ENCODE results near the gene PRG2. TPM values are rescaled to one million over a fixed set of nuclear protein-coding genes. Genes with fewer than 3 reads are reported as not detected.

PRG2 gene
- total and polyA plus RNA-seq, 2 of the 4 experiments (the other 2 are of a cell fraction) = not detected

DNA sequence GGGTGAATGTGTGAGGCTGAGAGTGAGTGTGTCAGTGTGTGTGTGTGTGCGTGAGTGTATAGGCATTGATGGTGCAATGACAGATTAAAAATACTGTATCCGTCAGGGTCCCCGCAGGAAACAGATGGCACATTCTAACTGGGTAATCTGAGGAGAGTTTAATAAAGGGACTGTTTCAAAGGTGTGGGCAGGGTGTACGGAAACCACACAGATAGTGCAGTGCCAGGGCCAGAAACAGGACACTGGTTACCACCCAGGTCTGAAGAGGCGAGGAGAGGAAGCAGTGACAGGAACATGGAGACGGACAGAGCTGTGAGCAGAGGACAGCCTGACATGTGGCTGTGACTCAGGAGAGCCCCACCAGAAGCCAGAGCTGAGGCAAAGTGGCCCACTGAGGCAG, 35.8 kb downstream of the PRG2 start:
- H3K79me1 ChIP-seq (ENCODE audit: low read depth in 1 of 2, low read length in 2 of 2) = no peaks in the 10 kb centered on the region
- no peak overlapping the region for H4K91ac ChIP-seq (ENCODE audit: insufficient read depth, low read depth, low read length)
- H3K23ac ChIP-seq (ENCODE audit: low read depth, low read length) = no peak overlapping the region
- intact Hi-C loops (cut with micrococcal nuclease) (loop anchor here (5.0 kb wide), 1 partner anchor 512 kb away; no protein-coding TSS in a partner anchor), dilution Hi-C loops (cut with HindIII; ENCODE audit: low sequenced_read_pairs, unreplicated experiment) (no loop called here), in situ Hi-C loops (cut with MboI; ENCODE audit: low sequenced_read_pairs) (loop anchor here (25.0 kb wide), 1 partner anchor 517 kb away; no protein-coding TSS in a partner anchor)
- H3K9me1 ChIP-seq (ENCODE audit: insufficient read depth, low read length) = no peaks in the 10 kb centered on the region
- H3K14ac ChIP-seq (replicated peaks; ENCODE audit: low read depth, low read length) = no peak overlapping the region
- peaks cover 5% of the 10 kb centered on the region; the same call in 1 of the 2 replicates for H3K9me3 ChIP-seq (ENCODE audit: control insufficient read depth, insufficient read depth, low read length)
- no peak for TF ChIP-seq MAFK (IDR thresholded peaks at IDR 0.05; ENCODE audit: low read depth, low read length)
- TF ChIP-seq, protein P1, sequence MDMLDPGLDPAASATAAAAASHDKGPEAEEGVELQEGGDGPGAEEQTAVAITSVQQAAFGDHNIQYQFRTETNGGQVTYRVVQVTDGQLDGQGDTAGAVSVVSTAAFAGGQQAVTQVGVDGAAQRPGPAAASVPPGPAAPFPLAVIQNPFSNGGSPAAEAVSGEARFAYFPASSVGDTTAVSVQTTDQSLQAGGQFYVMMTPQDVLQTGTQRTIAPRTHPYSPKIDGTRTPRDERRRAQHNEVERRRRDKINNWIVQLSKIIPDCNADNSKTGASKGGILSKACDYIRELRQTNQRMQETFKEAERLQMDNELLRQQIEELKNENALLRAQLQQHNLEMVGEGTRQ (IDR thresholded peaks at IDR 0.05; ENCODE audit: low read depth, low read length) = no peak
- H4K20me1 ChIP-seq (ENCODE audit: insufficient read depth, low read length) = no peaks in the 10 kb centered on the region
- H2AK9ac ChIP-seq (replicated peaks; ENCODE audit: low read depth, low read length, poor library complexity) = no peak overlapping the region
- peaks cover under 1% of the 10 kb centered on the region; the same call in 1 of the 2 replicates for H3K4me1 ChIP-seq (ENCODE audit: control insufficient read depth, insufficient read depth, low read length)
- ATAC-seq (ENCODE audit: low read depth) (no peak), DNase-seq (no peak)
- H2BK15ac ChIP-seq (ENCODE audit: low read depth, low read length) = no peak overlapping the region
- no peak overlapping the region for H3K4ac ChIP-seq (ENCODE audit: low read depth, low read length)
- ChIA-PET POLR2A (ENCODE audit: unreplicated experiment) (no interaction called here), CTCF (no interaction called here)
- no peak overlapping the region for H3K18ac ChIP-seq (ENCODE audit: low read depth, low read length)
- H4K8ac ChIP-seq (ENCODE audit: low read depth in 2 of 2, low read length in 2 of 2) = no peak overlapping the region
- H3K36me3 ChIP-seq (ENCODE audit: control insufficient read depth, insufficient read depth, low read length) = no peaks in the 10 kb centered on the region
- H2BK20ac ChIP-seq (ENCODE audit: low read depth, low read length) = no peak overlapping the region
- H3K27ac ChIP-seq (ENCODE audit: insufficient read depth, low read length) = no peak overlapping the region
- H2BK5ac ChIP-seq (ENCODE audit: low read depth, low read length, poor library complexity, severe bottlenecking) = no peak overlapping the region
- H3K56ac ChIP-seq (ENCODE audit: extremely low read depth, insufficient read depth, low read length) = no peak overlapping the region
- no peak overlapping the region for H2AFZ ChIP-seq (replicated peaks; ENCODE audit: low read length, poor library complexity)
- 72% methylated on average over 5 of the region's 6 CpGs; no CpG with 5 or more reads in 1 of the 2 experiments for WGBS, 2 experiments (ENCODE audit: extremely low coverage in 2 of 2, insufficient read length in 1 of 2)
- H2BK120ac ChIP-seq (ENCODE audit: low read depth, low read length) = no peak overlapping the region
- H4K5ac ChIP-seq (ENCODE audit: low read depth, low read length) = no peak overlapping the region
- no peak overlapping the region for H3K9ac ChIP-seq (ENCODE audit: low read depth, low read length)
- H3K4me2 ChIP-seq (ENCODE audit: low read depth, low read length) = no peak overlapping the region
- H3K27me3 ChIP-seq (ENCODE audit: control insufficient read depth, insufficient read depth, low read length) = peaks cover 37% of the 10 kb centered on the region
- no peak overlapping the region for H2AK5ac ChIP-seq (ENCODE audit: low read depth, low read length)
- no TSS peak for BruUV-seq (replicated peaks)
- H3K4me3 ChIP-seq (ENCODE audit: insufficient read depth, low read depth, low read length) = no peak overlapping the region
